Right ventricle myocardium superior (tissue), 1 donor: ENCODE data around the gene RAB1B. TPM values are rescaled to one million over a fixed set of nuclear protein-coding genes. Genes with fewer than 3 reads are reported as not detected.
"Not testable (repeated sequence)": the region's sequence is repeated elsewhere in the genome, so short reads cannot be mapped to it uniquely, and the experiment has no call there.

Experiments used
- ATAC-seq: fragments of 200-7000 bp; cut with Tn5 transposase; one replicate; pipeline ENCODE4 v1.9.1; 2020; ENCODE audit warnings: mild to moderate bottlenecking; ENCODE audit not compliant: poor library complexity
- DNase-seq: peaks from one replicate; pipeline ENCODE4 v3.0.0-alpha.2; 2020
- intact Hi-C: fragments of 100-400 bp; cut with DNase I; formaldehyde crosslinking; loops from one replicate; pipeline ENCODE4 v1.11.2; 2022
- total RNA-seq: library from RNA; stranded (reverse); fragmentation: NEBNext Ultra II Directional; extraction: Animal tissue kit (Norgen Biotek cat#: 25700); gene quantifications from one replicate; pipeline ENCODE4 v1.2.1, GENCODE V29; 2021
- donor health status: DM: no; HTN: yes; CAD: no; lungs with severe emphysema.

The RAB1B gene
- total RNA-seq, 1 donor from 2014 or later, result 114 TPM

DNA sequence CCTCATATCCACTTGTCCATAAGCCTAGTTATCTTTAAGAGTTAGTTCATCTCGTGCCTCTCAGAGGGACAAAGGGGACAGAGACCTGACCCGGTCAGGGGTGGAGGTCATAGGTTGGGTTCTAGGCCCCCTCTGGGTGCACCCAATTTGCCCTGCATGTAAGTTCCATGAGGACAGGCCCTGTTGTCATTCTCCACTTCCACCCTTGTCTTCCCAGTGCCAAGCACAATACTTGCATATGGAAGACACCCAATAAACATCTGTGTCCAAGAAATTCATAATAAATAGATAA lies 21.8 kb downstream of the RAB1B start:
- intact Hi-C loops, result no loop called here
- no peak for DNase-seq
- ATAC-seq, result no peak

DNA sequence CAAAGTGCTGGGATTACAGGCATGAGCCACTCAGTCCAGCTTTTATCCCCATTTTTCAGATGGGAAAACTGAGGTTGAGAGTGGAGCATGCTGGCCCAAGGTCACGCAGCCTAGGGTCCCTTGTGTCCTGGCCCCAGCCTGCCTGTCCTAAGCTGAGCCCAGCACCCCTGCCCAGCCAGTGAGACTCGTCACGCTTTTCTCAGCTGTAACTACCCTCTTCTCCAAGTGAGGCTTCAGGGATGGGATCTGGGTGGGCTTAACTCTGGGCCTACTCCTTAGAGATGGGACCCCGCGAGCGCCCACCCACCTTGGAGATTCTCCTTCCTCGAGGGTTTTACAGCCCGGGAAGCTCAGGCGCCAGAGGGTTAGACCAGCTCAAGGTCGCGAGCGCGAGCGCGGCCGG lies 22.9 kb downstream of the RAB1B start:
- intact Hi-C loops, result no loop called here
- DNase-seq, result no peak
- no peak for ATAC-seq

DNA sequence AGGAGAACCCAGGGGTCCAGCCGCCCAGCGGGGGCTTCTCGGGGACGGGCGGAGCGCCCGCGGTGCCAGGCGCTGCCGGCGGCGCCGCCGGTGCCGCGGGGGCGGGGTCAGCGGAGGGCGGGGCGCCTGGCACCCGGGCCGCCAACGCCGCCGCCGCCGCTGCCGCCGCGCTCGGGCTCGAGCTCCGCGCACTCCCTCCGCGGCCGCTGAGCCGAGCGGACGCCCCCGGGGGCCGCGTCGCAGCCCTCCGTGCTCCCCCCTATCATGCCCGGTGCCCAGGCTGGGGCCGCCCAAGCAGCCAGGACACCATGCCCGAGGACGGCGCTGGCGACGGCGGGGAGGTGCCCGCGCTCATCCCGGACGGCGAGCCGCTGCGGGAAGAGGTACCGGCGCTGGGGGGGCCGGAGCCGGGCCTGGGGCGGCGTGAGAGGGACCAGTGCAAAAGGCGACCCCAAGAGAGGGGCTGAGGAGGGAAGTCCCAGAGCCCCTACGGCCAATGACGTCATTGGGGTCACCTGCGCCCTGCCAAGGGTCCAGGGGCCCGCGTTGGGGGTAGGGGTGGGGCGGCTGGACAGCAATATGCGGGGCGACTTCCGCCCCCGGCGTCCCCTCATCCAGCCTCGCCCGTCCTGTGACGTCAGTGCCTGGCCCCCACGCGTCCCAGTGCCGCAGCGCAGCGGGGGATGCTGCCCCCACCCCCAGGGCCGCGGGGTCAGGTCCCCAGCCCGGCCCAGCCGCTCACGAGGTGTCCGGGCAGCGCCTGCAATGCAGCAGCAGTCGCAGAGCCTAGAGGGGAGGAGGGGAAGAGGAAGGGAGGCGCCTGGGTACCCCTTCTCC lies 23.5 kb downstream of the RAB1B start, which contains the start of gene TMEM151A:
TMEM151A (plus strand) TSS at position 189 of the 837 bp plus-strand sequence; CDS start at position 309, 120 bp downstream.
- intact Hi-C loops, result no loop called here
- DNase-seq, result no peak
- ATAC-seq, result no peak

DNA sequence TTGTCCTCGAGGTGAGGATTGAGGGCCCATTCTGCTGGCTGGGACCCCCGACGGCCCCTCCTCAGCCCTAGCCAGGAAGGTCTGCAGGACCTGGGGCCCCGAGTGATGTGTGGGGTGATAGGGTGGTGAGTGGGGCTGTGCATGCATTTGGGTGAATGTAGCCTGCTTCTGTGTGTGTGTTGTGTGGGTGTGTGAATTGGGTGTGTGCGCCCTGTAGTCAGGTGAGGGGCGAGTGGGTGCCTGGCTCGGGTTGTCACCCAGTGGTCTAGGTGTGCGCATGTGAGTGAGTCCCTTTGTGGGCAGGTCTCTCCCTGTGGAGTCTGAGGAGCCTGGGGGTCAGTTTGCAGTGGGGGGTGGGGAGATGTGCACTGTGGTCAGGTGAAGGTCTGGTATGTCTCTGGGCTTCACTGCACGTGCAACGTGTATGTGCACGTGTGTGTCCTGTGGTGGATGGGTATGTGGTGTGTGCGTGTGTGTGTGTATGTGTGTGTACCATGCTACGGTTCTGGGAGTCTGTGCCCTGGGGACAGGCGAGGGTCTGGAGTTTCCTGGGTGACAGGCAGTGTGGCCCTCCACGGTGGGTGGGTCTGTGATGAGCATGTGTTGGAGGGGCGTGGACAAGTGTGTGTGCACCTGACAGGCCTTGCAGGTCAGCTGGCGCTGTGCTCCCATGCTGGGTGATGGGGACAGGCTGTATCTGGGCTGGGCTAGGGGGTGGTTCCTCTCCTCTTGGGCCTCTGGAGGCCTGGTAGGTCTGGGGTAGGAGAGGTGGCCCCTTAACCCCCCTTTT lies 24.3 kb downstream of the RAB1B start:
- no peak for DNase-seq
- intact Hi-C loops, result no loop called here
- no peak for ATAC-seq

DNA sequence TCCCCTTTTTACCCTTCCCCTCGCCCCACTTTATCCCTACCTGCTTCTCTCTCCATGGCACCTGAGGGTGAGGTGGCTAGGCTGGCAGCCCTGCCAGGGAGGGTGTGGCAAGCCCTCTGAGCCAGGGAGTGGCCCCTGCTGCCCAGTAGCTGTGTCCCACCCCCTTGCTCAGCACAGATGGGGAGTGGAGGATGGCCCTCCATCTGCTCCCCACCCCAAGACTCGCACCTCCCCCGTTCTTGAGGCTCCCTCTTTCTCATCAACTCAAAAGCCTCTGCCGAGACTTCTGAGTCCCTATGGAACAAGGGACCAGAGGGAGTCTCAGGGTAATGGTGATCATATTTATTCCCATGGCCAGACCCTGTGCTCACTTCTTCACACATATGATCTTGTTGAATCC lies 24.9 kb downstream of the RAB1B start:
- intact Hi-C loops, result no loop called here
- ATAC-seq (no peak), DNase-seq (no peak)

GRCh38 chr11:66293777-66294625 lies 25.6 kb downstream of the RAB1B start:
- ATAC-seq (no peak), DNase-seq (no peak)
- intact Hi-C loops, result no loop called here

GRCh38 chr11:66294626-66295620 lies 26.5 kb downstream of the RAB1B start:
- ATAC-seq (no peak), DNase-seq (no peak)
- intact Hi-C loops, result no loop called here

DNA sequence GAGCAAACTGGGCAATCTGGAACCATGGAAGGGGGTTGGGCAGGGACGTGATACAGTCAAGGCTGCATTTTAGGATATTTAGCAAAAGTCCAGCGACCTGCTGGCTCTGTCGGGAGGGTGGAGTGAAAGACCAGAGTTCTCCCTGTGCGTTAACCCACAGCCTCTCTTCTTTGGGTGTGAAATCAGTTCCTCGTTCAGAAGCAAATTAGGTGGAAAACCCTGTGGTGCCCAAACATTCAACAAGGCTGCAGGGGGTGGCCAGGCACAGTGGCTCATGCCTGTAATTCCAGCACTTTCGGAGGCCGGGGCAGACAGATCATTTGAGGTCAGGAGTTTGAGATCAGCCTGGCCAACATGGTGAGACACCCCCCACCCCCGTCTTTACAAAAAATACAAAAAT lies 29.2 kb downstream of the RAB1B start:
- no peak for DNase-seq
- no peak for ATAC-seq
- intact Hi-C loops, result no loop called here

DNA sequence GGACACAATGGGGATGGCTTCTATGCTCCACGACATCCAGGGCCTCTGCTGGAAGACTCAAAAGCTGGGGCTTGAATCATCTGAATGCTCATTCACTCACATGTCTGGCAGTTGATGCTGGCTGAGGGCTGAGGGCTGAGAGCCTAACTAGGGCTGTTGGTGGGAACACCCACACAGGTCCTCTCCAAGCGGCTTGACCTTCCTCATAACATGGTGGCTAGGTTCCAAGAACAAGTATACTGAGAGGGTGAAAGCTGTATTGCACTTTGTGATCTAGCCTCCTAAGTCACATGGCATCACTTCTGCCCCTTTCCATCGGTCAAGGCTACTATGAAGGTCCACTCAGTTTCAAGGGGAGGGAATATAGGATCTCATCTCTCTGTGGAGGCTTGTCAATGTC lies 30.7 kb downstream of the RAB1B start:
- no peak for DNase-seq
- intact Hi-C loops, result no loop called here
- peak; percentile 70 for ATAC-seq

DNA sequence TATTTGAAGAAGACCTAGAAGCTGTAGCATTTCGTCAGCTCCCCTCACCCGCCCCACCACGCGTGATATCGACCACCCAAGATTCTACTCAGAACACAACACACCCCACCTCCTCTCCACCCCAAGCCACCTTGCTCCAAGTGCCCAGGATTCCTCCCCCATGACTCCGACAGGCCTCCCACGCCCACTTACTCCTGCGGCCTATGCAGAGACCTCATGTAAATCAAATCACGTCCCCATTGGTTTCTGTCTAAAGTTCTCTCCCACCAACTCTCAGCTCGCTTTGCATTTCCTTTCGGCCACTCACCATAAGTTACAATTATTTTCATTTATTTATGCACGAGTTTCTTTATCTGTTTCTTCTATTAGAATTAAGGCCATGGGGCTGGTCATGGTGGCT lies 34.2 kb downstream of the RAB1B start:
- ATAC-seq, result no peak
- DNase-seq, result no peak
- intact Hi-C loops, result no loop called here

DNA sequence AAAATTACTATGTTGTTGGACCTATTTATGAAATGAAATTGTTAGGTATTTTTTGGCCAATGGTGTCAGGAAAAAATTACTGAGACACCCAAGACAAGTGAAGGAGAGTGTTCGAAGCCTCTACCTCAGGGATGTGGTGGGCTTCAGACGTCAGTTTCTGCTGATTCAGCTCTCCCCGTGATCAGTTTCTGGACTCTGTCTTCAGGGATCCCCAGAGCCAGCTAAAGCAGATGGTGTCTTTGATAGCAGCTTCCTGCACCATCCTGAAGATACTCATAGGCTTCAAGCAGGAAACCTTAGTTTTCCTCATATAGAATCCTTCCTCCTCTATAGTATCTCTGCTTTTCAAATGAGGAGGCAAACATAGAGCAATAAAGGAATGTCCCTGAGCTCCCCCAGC lies 41.0 kb downstream of the RAB1B start:
- no peak for DNase-seq
- intact Hi-C loops, result no loop called here
- no peak for ATAC-seq

GRCh38 chr11:66310324-66310723 lies 41.9 kb downstream of the RAB1B start:
- ATAC-seq (no peak), DNase-seq (no peak)
- intact Hi-C loops, result loop anchor here (2.0 to 10.0 kb wide), 2 partner anchors 18 to 74 kb away; no protein-coding TSS in a partner anchor

- DNase-seq, result not testable (repeated sequence)
- intact Hi-C loops, result loop anchor here (2.0 to 10.0 kb wide), 2 partner anchors 18 to 74 kb away; no protein-coding TSS in a partner anchor
Measured at GRCh38 chr11:66310803-66311440, 42.5 kb downstream of the RAB1B start.

GRCh38 chr11:66311470-66311964 lies 43.1 kb downstream of the RAB1B start:
- ATAC-seq (no peak), DNase-seq (no peak)
- intact Hi-C loops, result loop anchor here (2.0 to 10.0 kb wide), 2 partner anchors 17 to 73 kb away; no protein-coding TSS in a partner anchor

More at GRCh38 chr11:66310803-66311440, 42.5 kb downstream of the RAB1B start:
- ATAC-seq, result not testable (repeated sequence)

DNA sequence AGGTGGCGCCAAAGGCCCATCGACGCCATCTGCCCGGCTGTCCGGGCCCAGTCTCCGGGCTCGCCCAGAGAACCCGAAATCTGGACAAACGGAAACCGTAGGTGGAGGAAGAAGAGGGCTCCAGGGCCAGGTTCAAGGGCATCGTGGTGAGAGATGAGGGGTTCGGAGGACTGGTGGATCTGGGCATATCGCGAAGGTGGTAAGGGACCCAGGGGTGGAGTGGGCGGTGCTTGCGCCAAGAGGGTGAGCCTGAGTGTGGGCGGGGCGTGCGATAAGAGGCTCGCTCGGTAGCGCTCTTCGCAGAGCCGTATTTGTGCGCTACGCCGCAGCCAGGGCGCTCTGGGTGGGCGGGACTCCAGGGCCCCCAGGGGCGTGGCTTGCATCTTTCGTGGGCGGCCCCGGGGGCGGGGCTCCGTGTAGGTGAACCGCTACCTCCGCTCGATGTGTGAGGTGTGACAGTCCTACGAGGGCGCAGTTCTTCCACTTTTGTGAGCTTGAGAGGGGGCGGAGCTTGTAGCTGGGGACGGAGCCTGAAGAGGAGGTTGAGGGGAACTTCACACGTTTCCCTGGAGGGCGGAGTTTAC lies 43.6 kb downstream of the RAB1B start:
- intact Hi-C loops, result loop anchor here (2.0 to 10.0 kb wide), 2 partner anchors 17 to 73 kb away; no protein-coding TSS in a partner anchor
- peak; percentile 84 for ATAC-seq

DNA sequence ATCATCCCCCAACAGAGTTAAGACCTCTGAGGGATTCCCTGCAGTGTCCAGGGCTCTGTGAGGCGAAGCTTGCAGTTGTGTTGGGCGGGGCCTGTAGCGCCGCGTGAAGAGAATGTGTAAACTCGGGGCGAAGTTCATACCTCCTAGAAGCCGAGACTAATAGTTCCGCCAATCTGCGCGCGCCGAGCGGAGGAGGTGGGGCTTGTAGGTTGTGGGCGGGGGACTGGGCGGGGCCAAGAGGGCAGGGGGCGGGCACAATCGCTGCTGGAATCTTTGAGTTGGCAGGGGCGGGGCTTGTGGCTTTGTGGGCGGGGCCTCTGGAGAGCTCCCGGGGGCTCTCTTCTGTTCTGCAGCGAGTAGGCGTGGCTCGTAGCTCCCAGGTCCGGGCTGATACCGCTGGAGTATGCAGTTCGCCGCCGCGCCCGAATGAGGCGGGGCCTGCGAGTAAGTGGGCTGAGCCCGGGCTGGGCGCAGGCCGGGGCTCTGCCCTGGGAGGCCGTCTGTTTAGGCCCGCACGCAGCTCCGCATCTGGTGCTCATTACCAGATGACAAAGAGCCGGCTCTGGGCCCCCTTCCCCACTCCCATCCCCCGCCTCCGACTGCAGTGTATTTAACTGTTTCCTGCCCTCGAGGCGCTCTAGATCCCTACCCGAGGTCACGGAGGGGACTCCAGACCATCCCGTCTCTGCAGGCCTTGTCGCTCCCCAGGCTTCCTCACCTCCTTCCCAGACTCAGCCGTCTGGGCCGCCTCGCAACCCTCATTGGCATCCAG lies 44.3 kb downstream of the RAB1B start:
- intact Hi-C loops, result loop anchor here (10.0 kb wide), 1 partner anchor 72 kb away; no protein-coding TSS in a partner anchor
- peak; percentile 100 for DNase-seq
- peak; percentile 82 for ATAC-seq

More for the DNA sequence above, 43.6 kb downstream of the RAB1B start:
- DNase-seq, result peak; percentile 96
